ENCODE measurements around the gene TPSG1.
"Not testable (repeated sequence)": the region's sequence is repeated elsewhere in the genome, so short reads cannot be mapped to it uniquely, and the experiment has no call there.

TPSG1 gene

GRCh38 chr16:1230084-1230470, 5.0 kb upstream of the TPSG1 start, which contains the start of gene TPSB2:
TSS of gene TPSB2 (minus strand) at chr16:1230184. CDS start at chr16:1229951, 233 bp downstream.
- DNase-seq = not testable (repeated sequence)

DNA sequence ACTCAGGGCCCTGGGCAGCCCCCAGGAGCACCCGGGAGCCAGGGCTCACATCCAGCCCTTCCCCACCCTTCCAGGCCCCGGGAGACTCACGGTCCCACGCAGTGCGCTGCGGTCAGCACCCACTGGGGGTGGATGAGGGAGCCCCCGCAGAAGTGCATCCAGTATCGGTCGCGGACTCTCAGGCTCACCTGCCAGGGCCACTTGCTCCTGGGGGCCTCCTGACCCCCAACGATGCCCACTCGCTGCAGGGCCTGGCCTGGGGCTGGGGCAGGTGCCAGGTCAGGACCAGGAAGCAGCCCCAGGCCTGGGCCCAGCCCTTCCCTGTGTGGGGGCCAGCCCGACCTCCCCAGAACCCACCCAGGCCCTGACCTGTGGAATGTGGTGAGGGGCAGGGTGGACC, 4.4 kb upstream of the TPSG1 start:
- DNase-seq = not testable (repeated sequence)

- DNase-seq = not testable (repeated sequence)
Observed at GRCh38 chr16:1228227-1228626, 3.2 kb upstream of the TPSG1 start.

GRCh38 chr16:1226692-1227091, 1.6 kb upstream of the TPSG1 start:
- not testable (repeated sequence) for DNase-seq

DNA sequence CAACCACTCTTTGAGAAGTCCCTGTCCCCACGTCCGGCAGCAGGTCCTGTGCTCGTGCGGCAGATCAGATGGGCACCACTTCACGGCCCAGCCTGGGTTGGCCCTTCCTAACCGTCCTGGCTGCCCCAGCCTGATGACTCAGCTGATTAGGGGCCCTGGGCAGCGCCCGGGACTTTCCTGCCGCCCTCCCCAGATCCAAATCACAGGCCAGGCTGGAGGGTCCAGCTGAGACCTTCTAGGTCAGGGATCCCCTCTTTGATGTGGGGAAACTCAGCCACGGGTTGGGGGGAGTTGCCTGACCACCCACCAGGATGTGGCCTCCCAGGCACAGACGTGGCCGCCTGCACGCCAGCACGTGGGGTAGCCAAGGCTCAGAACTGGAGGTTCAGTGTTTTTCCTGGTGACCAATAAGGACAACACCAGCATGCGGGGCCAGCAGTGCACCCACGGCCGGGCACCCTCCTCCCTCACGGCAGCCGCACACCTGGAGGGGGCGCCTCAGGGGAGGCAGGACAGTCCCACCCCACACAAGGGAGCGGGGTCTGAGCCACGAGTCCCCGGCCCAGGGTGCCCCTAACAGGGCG, 752 bp upstream of the TPSG1 start:
- DNase-seq = not testable (repeated sequence)

- DNase-seq = no peak
Observed at GRCh38 chr16:1224558-1224957, 510 bp downstream of the TPSG1 start.

GRCh38 chr16:1223355-1224214, 1.5 kb downstream of the TPSG1 start:
- no peak for DNase-seq

DNA sequence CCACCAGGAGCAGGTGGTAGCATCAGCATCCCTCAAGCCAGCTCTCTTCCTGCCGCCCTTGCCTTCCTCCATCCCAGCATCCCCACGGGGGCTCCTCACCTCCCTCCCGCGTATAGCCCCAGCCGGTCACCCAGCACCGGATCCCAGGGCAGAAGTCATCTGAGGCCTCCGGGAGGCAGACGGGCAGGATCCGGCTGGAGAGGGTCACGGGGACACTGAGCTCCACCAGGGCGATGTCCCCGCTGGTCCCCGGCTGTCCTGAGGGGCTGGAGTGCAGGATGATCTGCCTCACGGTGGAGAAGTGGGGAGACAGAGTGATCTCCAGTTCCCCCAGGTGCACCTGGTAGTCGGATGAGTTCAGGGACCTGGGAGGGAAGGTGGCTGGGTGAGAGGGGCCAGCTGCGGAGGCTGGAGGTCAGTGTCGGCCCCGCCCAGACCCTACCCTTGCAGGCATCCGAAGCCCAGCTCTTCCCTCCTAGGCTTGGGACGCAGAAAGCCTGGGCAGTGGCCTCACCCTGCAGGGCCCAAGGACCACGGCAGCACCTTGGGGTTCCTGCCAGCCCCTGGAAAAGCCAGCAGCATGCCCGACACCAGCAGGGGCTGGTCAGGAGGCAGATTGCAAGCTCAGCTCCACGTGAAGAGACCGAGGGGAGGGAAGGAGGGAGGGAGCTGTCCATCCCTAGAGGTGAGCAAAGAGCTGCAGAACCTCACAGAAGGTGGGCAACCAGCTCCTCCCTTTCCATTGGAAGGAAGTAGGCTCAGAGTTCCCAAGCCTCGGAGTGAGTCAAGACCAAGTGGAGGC, 2.3 kb downstream of the TPSG1 start:
- DNase-seq = no peak

- DNase-seq = no peak
Observed at GRCh38 chr16:1221628-1222552, 3.2 kb downstream of the TPSG1 start.

GRCh38 chr16:1220841-1221627, 4.0 kb downstream of the TPSG1 start:
- DNase-seq = no peak

DNA sequence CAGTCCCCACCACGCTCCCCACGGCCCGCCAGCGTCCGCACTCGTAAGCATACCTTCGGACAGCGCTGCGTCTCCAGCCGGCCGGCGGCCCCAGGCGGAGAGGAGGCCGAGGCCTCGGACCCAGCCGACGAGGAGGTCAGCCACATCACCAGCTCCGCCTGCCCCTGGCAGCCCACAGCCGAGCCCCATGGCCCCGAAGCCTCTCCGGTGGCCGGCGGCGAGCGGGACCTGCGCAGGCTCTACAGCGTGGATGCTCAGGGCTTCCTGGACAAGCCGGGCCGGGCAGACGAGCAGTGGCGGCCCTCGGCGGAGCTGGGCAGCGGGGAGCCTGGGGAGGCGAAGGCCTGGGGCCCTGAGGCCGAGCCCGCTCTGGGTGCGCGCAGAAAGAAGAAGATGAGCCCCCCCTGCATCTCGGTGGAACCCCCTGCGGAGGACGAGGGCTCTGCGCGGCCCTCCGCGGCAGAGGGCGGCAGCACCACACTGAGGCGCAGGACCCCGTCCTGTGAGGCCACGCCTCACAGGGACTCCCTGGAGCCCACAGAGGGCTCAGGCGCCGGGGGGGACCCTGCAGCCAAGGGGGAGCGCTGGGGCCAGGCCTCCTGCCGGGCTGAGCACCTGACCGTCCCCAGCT, 4.9 kb downstream of the TPSG1 start:
- DNase-seq = no peak

DNA sequence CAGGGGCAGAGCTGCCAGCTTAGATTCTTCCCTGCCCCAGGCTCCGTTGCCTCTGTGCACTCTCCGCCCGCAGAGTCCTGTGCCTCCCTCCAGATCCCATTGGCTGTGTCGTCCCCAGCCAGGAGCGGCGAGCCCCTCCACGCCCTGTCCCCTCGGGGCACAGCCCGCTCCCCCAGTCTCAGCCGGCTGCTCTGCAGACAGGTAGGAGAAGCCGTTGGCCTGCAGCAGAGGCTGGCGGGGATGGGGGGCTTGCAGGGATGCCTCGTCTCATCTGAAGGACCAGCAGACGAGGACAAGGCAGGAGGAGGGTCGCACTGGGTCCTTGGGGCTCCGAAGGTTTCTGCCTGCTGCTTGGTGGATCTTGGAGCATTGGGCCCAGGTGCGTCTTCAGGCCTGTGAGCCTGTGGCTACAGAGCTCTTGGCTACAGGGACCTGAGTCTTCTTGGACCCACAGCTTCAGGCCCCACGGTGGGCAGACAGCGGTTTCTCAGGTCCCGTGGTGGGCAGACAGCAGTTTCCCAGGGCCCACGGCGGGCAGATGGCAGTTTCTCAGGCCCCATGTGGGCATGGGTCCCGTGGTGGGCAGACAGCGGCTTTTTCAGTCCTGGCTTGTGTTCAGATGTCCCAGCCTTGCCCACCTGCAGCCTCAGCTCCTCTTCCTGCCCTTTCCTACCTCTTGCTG, 6.0 kb downstream of the TPSG1 start:
- no peak for DNase-seq

DNA sequence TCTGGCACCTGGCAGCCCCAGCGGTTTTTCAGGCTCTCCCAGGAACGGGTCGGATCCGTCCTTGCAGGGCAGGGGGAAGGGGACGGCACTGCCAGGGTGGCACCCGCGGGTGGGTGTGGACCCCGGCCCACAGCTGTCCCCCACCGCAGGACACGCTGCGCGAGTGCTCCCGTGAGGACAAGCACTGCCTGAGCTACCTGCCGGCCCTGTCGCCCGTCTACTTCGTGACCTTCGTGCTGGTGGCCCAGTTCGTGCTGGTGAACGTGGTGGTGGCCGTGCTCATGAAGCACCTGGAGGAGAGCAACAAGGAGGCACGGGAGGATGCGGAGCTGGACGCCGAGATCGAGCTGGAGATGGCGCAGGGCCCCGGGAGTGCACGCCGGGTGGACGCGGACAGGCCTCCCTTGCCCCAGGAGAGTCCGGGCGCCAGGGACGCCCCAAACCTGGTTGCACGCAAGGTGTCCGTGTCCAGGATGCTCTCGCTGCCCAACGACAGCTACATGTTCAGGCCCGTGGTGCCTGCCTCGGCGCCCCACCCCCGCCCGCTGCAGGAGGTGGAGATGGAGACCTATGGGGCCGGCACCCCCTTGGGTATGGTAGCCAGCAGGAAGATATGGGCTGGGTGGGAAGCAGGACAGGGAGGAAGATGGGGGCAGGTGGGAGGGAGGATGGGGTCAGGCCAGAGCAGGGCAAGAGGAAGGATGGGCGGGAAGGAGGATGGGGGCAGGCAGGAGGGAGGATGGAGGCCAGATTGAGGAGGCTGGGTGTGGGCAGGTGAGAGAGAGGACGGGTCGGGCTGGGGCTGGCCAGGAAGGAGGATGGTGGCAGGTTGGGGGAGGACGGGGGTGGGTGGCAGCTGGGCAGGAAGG, 6.8 kb downstream of the TPSG1 start:
- no peak for DNase-seq

- DNase-seq = no peak
Observed at GRCh38 chr16:1217526-1217925, 7.5 kb downstream of the TPSG1 start.

- no peak for DNase-seq
Observed at GRCh38 chr16:1216681-1217400, 8.2 kb downstream of the TPSG1 start.

DNA sequence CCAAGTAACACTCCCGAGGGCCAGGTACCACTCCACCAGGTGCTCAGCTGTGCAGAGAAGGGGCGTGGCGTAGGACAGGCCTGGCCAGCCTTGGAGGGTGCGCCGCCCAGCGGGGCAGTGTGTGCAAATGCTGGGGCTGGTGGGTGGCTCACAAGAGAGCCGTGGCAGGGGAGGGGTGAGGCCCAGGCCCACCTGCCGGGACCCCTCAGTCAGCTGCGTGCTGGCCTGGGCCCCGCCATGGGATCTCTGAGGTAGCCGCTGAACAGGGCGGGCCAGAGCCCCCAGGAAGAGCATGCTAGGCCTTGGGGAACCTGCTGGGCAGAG, 8.8 kb downstream of the TPSG1 start:
- no peak for DNase-seq

GRCh38 chr16:1215574-1216295, 9.3 kb downstream of the TPSG1 start:
- DNase-seq = no peak

DNA sequence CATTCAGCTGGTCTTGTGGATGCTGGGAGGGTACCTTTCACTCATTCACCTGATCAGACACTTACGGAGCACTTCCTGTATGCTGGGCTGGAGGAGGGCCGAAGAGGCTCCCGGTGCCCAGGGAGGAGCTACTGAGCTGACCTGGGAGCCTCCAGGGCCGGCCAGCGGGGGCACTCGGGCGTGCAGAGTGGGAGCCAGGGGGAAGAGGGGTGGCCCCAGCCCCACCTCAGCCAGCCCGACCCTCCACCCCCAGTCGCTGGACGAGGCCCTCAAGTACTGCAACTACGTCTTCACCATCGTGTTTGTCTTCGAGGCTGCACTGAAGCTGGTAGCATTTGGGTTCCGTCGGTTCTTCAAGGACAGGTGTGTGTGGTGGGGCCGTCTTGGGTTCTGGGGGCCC, 10.3 kb downstream of the TPSG1 start:
- DNase-seq = no peak

Data from activated effector memory CD4-positive, alpha-beta T cell treated with anti-CD3 and anti-CD28 coated beads, Interleukin-2, amount 50 U/mL, for 16 hours (primary cell).